Measurements from ENCODE around the gene EVL.
"Not testable (repeated sequence)": the region's sequence is repeated elsewhere in the genome, so short reads cannot be mapped to it uniquely, and the experiment has no call there.

EVL gene

GRCh38 chr14:100147181-100147631 is 82.0 kb downstream of the EVL start:
- peak; percentile 64 for DNase-seq (ENCODE audit: low spot score)

GRCh38 chr14:100147691-100148464 is 82.7 kb downstream of the EVL start:
- DNase-seq (ENCODE audit: low spot score): no peak

- no peak for DNase-seq (ENCODE audit: low spot score)
These were observed 83.9 kb downstream of the EVL start for GRCh38 chr14:100148837-100149731.

- DNase-seq (ENCODE audit: low spot score): no peak
These were observed 84.8 kb downstream of the EVL start for GRCh38 chr14:100149851-100150611.

GRCh38 chr14:100150932-100151587 is 85.8 kb downstream of the EVL start:
- DNase-seq (ENCODE audit: low spot score): no peak

GRCh38 chr14:100152091-100152490 is 86.9 kb downstream of the EVL start:
- no peak for DNase-seq (ENCODE audit: low spot score)

- DNase-seq (ENCODE audit: low spot score): no peak
These were observed 88.3 kb downstream of the EVL start for GRCh38 chr14:100153560-100153959.

GRCh38 chr14:100155049-100155621 is 89.9 kb downstream of the EVL start:
- no peak for DNase-seq (ENCODE audit: low spot score)

GRCh38 chr14:100155756-100156616 is 90.8 kb downstream of the EVL start:
- no peak for DNase-seq (ENCODE audit: low spot score)

GRCh38 chr14:100156776-100157175 is 91.6 kb downstream of the EVL start:
- DNase-seq (ENCODE audit: low spot score): no peak

GRCh38 chr14:100157548-100158232 is 92.5 kb downstream of the EVL start:
- not testable (repeated sequence) for DNase-seq (ENCODE audit: low spot score)

GRCh38 chr14:100158566-100159093 is 93.4 kb downstream of the EVL start:
- DNase-seq (ENCODE audit: low spot score): no peak

GRCh38 chr14:100159094-100159864 is 94.1 kb downstream of the EVL start, which contains the start of gene DEGS2:
TSS of gene DEGS2 (minus strand) at chr14:100159645. CDS start at chr14:100159587, 58 bp downstream.
- DNase-seq (ENCODE audit: low spot score): peak; percentile 36

GRCh38 chr14:100159865-100160533 is 94.8 kb downstream of the EVL start:
- no peak for DNase-seq (ENCODE audit: low spot score)

GRCh38 chr14:100160534-100160916 is 95.3 kb downstream of the EVL start:
- no peak for DNase-seq (ENCODE audit: low spot score)

GRCh38 chr14:100165376-100165775 is 100.2 kb downstream of the EVL start:
- no peak for DNase-seq (ENCODE audit: low spot score)

- no peak for DNase-seq (ENCODE audit: low spot score)
These were observed 100.7 kb downstream of the EVL start for GRCh38 chr14:100165831-100166440.

- no peak for DNase-seq (ENCODE audit: low spot score)
These were observed 103.3 kb downstream of the EVL start for GRCh38 chr14:100168506-100168905.
